H1 (cell line): ENCODE results near the gene FCHO1. TPM values are rescaled to one million over a fixed set of nuclear protein-coding genes. Genes with fewer than 3 reads are reported as not detected.

Source experiments
- CTCF ChIA-PET: fragments of 300-600 bp; sonication (Branson Sonifier 250); formaldehyde crosslinking; loops from one replicate; lab custom pipeline; 2021; ENCODE audit not compliant: partially characterized antibody; lab: Charles Lee
- POLR2A ChIA-PET: fragments of 300-600 bp; sonication (Branson Sonifier 250); formaldehyde crosslinking; loops from one replicate; lab custom pipeline; 2021; ENCODE audit warnings: inconsistent platforms; ENCODE audit not compliant: partially characterized antibody; lab: Charles Lee
- DNase-seq, 2 experiments: peaks; one replicate each; pipeline versions ENCODE4 v3.0.0 to v3.0.0-alpha.2; 2010 to 2022; ENCODE audit warnings: low spot score in 2 of 2, low read depth in 1 of 2, mixed read lengths in 1 of 2
- FAIRE-seq: peaks from 2 replicates; lab custom pipeline; 2011; peaks lifted over from hg19 to GRCh38; lab: Jason Lieb, UNC
- H2AFZ ChIP-seq: 2 replicates; pipeline ENCODE4 v1.8.1; 2012; ENCODE audit warnings: low read length, inconsistent platforms
- H2AK5ac ChIP-seq: 2 replicates; pipeline ENCODE4 v1.6.1; 2013; ENCODE audit warnings: low read depth, low read length
- H2BK120ac ChIP-seq: replicated peaks from 2 replicates; pipeline ENCODE3; 2013; ENCODE audit warnings: low read depth, low read length, inconsistent platforms
- H2BK12ac ChIP-seq: 2 replicates; pipeline ENCODE4 v1.6.1; 2013; ENCODE audit warnings: low read depth, low read length
- H2BK15ac ChIP-seq: 2 replicates; pipeline ENCODE4 v1.6.1; 2013; ENCODE audit warnings: low read length
- H2BK20ac ChIP-seq: 2 replicates; pipeline ENCODE4 v1.6.1; 2013; ENCODE audit warnings: low read length
- H2BK5ac ChIP-seq: 2 replicates; pipeline ENCODE4 v1.6.1; 2013; ENCODE audit warnings: low read depth, low read length
- H3K14ac ChIP-seq: 2 replicates; pipeline ENCODE4 v1.6.1; 2013; ENCODE audit warnings: inconsistent platforms; ENCODE audit not compliant: insufficient read length
- H3K18ac ChIP-seq: 2 replicates; pipeline ENCODE4 v1.6.1; 2013; ENCODE audit warnings: low read length; ENCODE audit errors: extremely low read depth
- H3K23ac ChIP-seq: 2 replicates; pipeline ENCODE4 v1.6.1; 2013; ENCODE audit warnings: inconsistent platforms; ENCODE audit not compliant: insufficient read length
- H3K23me2 ChIP-seq: 2 replicates; pipeline ENCODE4 v1.6.1; 2013; ENCODE audit warnings: low read depth, low read length
- H3K27ac ChIP-seq: 2 replicates; pipeline ENCODE4 v1.6.1; 2011; ENCODE audit warnings: low read depth, low read length, inconsistent platforms
- H3K27me3 ChIP-seq, 4 experiments: replicated peaks in 1 of 4; 1 replicate in 1 of 4; 2 replicates in 3 of 4; pipeline versions ENCODE4 v1.6.1 to v1.8.1; 2011 to 2013; ENCODE audit warnings: low read length in 3 of 4, mild to moderate bottlenecking in 3 of 4, inconsistent platforms in 2 of 4, mixed read lengths in 2 of 4, moderate library complexity in 1 of 4; ENCODE audit not compliant: control insufficient read depth in 3 of 4, insufficient read depth in 3 of 4; ENCODE audit errors: extremely low read depth in 1 of 4
- H3K36me3 ChIP-seq, 4 experiments: 2 replicates each; pipeline versions ENCODE4 v1.6.1 to v1.8.1; 2011 to 2013; ENCODE audit warnings: mild to moderate bottlenecking in 4 of 4, low read length in 3 of 4, moderate library complexity in 2 of 4, control low read depth in 1 of 4, inconsistent platforms in 1 of 4; ENCODE audit not compliant: insufficient read depth in 4 of 4, control insufficient read depth in 2 of 4
- H3K4ac ChIP-seq: replicated peaks from 2 replicates; pipeline ENCODE3; 2013; ENCODE audit warnings: low read length, low read depth, mixed read lengths, inconsistent platforms; ENCODE audit not compliant: insufficient read length
- H3K4me1 ChIP-seq, 4 experiments: replicated peaks in 1 of 4; 1 replicate in 1 of 4; 2 replicates in 3 of 4; pipeline versions ENCODE4 v1.6.1 to v1.8.1; 2011 to 2013; ENCODE audit warnings: low read length in 3 of 4, inconsistent platforms in 2 of 4, mixed read lengths in 1 of 4; ENCODE audit not compliant: insufficient read depth in 4 of 4, control insufficient read depth in 3 of 4
- H3K4me2 ChIP-seq, 2 experiments: 2 replicates each; pipeline versions ENCODE4 v1.6.1 to v1.8.1; 2011 to 2013; ENCODE audit warnings: low read depth in 2 of 2, low read length in 2 of 2, control low read depth in 1 of 2, inconsistent platforms in 1 of 2, mild to moderate bottlenecking in 1 of 2; ENCODE audit not compliant: insufficient read depth in 1 of 2
- H3K4me3 ChIP-seq, 4 experiments: fragments of 200-600, 300-600 bp in 1 of 4; sonication (generic), shearing (Covaris generic), sonication (Bioruptor Twin) in 1 of 4; 2 replicates each; pipeline versions ENCODE4 v1.5.1 to v1.8.1; 2011 to 2016; ENCODE audit warnings: low read length in 4 of 4, low read depth in 3 of 4, control low read depth in 2 of 4, inconsistent platforms in 2 of 4, mild to moderate bottlenecking in 2 of 4, mixed read lengths in 1 of 4, moderate library complexity in 1 of 4; ENCODE audit not compliant: insufficient read depth in 2 of 4; ENCODE audit errors: extremely low read depth in 1 of 4
- H3K56ac ChIP-seq: replicated peaks from 2 replicates; pipeline ENCODE3; 2013; ENCODE audit warnings: low read depth, mild to moderate bottlenecking, mixed read lengths, low read length, inconsistent platforms; ENCODE audit not compliant: insufficient read length
- H3K79me1 ChIP-seq: 2 replicates; pipeline ENCODE4 v1.6.1; 2013; ENCODE audit warnings: low read depth, low read length, control low read depth
- H3K79me2 ChIP-seq, 2 experiments: 2 replicates each; pipeline versions ENCODE4 v1.6.1 to v1.8.1; 2012 to 2013; ENCODE audit warnings: low read length in 2 of 2, mild to moderate bottlenecking in 2 of 2, inconsistent platforms in 1 of 2; ENCODE audit not compliant: insufficient read depth in 2 of 2, control insufficient read depth in 1 of 2
- H3K9ac ChIP-seq, 4 experiments: replicated peaks in 1 of 4; 1 replicate in 1 of 4; 2 replicates in 3 of 4; pipeline versions ENCODE4 v1.6.1 to v1.8.1; 2011 to 2013; ENCODE audit warnings: low read depth in 3 of 4, low read length in 3 of 4, control low read depth in 2 of 4, mild to moderate bottlenecking in 2 of 4, moderate library complexity in 2 of 4, inconsistent platforms in 1 of 4; ENCODE audit errors: extremely low read depth in 1 of 4
- H3K9me3 ChIP-seq, 2 experiments: 2 replicates each; pipeline versions ENCODE4 v1.6.1 to v1.8.1; 2012 to 2013; ENCODE audit warnings: mild to moderate bottlenecking in 2 of 2, moderate library complexity in 2 of 2, control low read depth in 1 of 2, inconsistent platforms in 1 of 2, low read depth in 1 of 2, low read length in 1 of 2, mixed read lengths in 1 of 2; ENCODE audit not compliant: insufficient read depth in 2 of 2
- H4K20me1 ChIP-seq, 2 experiments: replicated peaks in 1 of 2; 2 replicates each; pipeline versions ENCODE3 to v1.8.1; 2011 to 2013; ENCODE audit warnings: inconsistent platforms in 2 of 2, low read length in 2 of 2, mild to moderate bottlenecking in 1 of 2; ENCODE audit not compliant: insufficient read depth in 2 of 2, control insufficient read depth in 1 of 2
- H4K5ac ChIP-seq: 2 replicates; pipeline ENCODE4 v1.6.1; 2013; ENCODE audit warnings: low read length, low read depth, mixed read lengths, inconsistent platforms; ENCODE audit not compliant: insufficient read length
- H4K8ac ChIP-seq: 2 replicates; pipeline ENCODE4 v1.8.0; 2013; ENCODE audit warnings: mild to moderate bottlenecking, moderate library complexity, low read length, inconsistent platforms; ENCODE audit not compliant: insufficient read depth; ENCODE audit errors: extremely low read depth
- H4K91ac ChIP-seq: replicated peaks from 2 replicates; pipeline ENCODE3; 2013; ENCODE audit warnings: low read length, mixed read lengths, inconsistent platforms; ENCODE audit not compliant: insufficient read length
- ATF3 ChIP-seq: IDR thresholded peaks from 2 replicates; pipeline ENCODE4 v1.6.1; 2011; ENCODE audit warnings: low read depth, mild to moderate bottlenecking, low read length; ENCODE audit not compliant: insufficient read depth
- CBX8 ChIP-seq: fragments of 300-800, 300-1000 bp; sonication (generic); IDR thresholded peaks from 2 replicates; pipeline ENCODE4 v1.7.1; 2016; ENCODE audit warnings: low read depth, low read length, borderline replicate concordance
- CHD2 ChIP-seq: IDR thresholded peaks from 2 replicates; pipeline ENCODE4 v1.6.1; 2012; ENCODE audit warnings: low read length, improper control_type of control experiment
- EGR1 ChIP-seq: IDR thresholded peaks from 2 replicates; pipeline ENCODE4 v1.6.1; 2011; ENCODE audit warnings: low read depth, low read length, borderline replicate concordance
- EZH2 ChIP-seq: fragments of 200-600 bp; sonication (generic); IDR thresholded peaks from 2 replicates; pipeline ENCODE4 v1.7.1; 2012; ENCODE audit warnings: low read depth, mild to moderate bottlenecking, moderate library complexity, low read length, inconsistent platforms; ENCODE audit not compliant: severe bottlenecking
- MAFK ChIP-seq: IDR thresholded peaks from 2 replicates; pipeline ENCODE4 v1.6.1; 2012; ENCODE audit warnings: low read depth, mild to moderate bottlenecking, improper control_type of control experiment, low read length
- PHF8 ChIP-seq: fragments of 200-600 bp; sonication (generic); conservative IDR thresholded peaks from 2 replicates; pipeline ENCODE4 v1.7.1; 2012; ENCODE audit warnings: low read depth, mild to moderate bottlenecking, inconsistent platforms, low read length, moderate library complexity
- RAD21 ChIP-seq, 2 experiments: IDR thresholded peaks in 1 of 2; conservative IDR thresholded peaks in 1 of 2; 2 replicates each; pipeline ENCODE4 v1.6.1; 2011; ENCODE audit warnings: low read depth in 2 of 2, low read length in 2 of 2, improper control_type of control experiment in 1 of 2, inconsistent platforms in 1 of 2, mild to moderate bottlenecking in 1 of 2, moderate library complexity in 1 of 2
- RBBP5 ChIP-seq: IDR thresholded peaks from 2 replicates; pipeline ENCODE4 v1.7.1; 2012; ENCODE audit warnings: low read depth, mild to moderate bottlenecking, inconsistent platforms, low read length, moderate library complexity, borderline replicate concordance
- RXRA ChIP-seq: IDR thresholded peaks from 2 replicates; pipeline ENCODE4 v1.6.1; 2011; ENCODE audit warnings: low read depth, mild to moderate bottlenecking, low read length, moderate library complexity; ENCODE audit not compliant: insufficient read depth
- SIX5 ChIP-seq: IDR thresholded peaks from 2 replicates; pipeline ENCODE4 v1.6.1; 2011; ENCODE audit warnings: mild to moderate bottlenecking, low read depth, low read length
- WGBS, 2 experiments: shearing (Covaris generic) in 1 of 2; methylation state at CpG; one replicate each; pipeline versions ENCODE4 v1.1.6 to v1.1.7; 2013 to 2015; ENCODE audit warnings: low lambda C conversion rate in 2 of 2, mixed read lengths in 2 of 2, inconsistent platforms in 1 of 2, low coverage in 1 of 2, missing lambda C conversion rate in 1 of 2; ENCODE audit not compliant: insufficient replicate concordance in 2 of 2, insufficient coverage in 1 of 2, insufficient read length in 1 of 2; ENCODE audit errors: extremely low coverage in 1 of 2, missing lambda C conversion rate in 1 of 2; 5-methylcytosine and 5-hydroxymethylcytosine counted together
- polyA plus RNA-seq, 7 experiments: library from polyadenylated mRNA; depleted of rRNA in 3 of 7; stranded (reverse) in 5 of 7; unstranded in 2 of 7; fragments of >200 nt in 5 of 7; fragments of 200-250 nt in 2 of 7; gene quantifications; 1 replicate in 5 of 7; 2 replicates in 1 of 7; 4 replicates in 1 of 7; pipeline versions ENCODE4 v1.2.1 to v1.2.3, GENCODE V29; 2011 to 2013; ENCODE audit warnings: missing spikeins in 2 of 7, mixed read lengths in 2 of 7
- total RNA-seq: library from RNA; stranded (reverse); fragmentation: NEBNext Ultra II Directional; extraction: Animal tissue kit (Norgen Biotek cat#: 25700); gene quantifications from 2 replicates; pipeline ENCODE4 v1.2.1, GENCODE V29; 2021

FCHO1 gene
- total and polyA plus RNA-seq, 2 of the 8 experiments (the other 6 are each of a cell fraction or from before 2014, with no cell fraction given): 13.0 to 25.9 TPM

GRCh38 chr19:17734146-17734545, 17.1 kb upstream of the FCHO1 start:
- Histone ChIP-seq H4K5ac (no peak overlapping the region), H3K23ac (no peak overlapping the region), H3K18ac (no peak overlapping the region), H3K27me3 (no peaks in the 10 kb centered on the region), H4K91ac (no peak overlapping the region), H3K4ac (no peak overlapping the region), H2BK12ac (no peak overlapping the region), H4K20me1 (peaks cover 16 to 20% of the 10 kb centered on the region in 2 experiments), H3K56ac (no peak overlapping the region), H2BK15ac (no peak overlapping the region), H3K27ac (no peak overlapping the region), H2AFZ (no peak overlapping the region), H3K23me2 (no peaks in the 10 kb centered on the region), H3K4me1 (peaks cover 0 to 2% (median under 1%) of the 10 kb centered on the region in 4 experiments; a peak in 4 of 7 replicates), H2AK5ac (no peak overlapping the region), H4K8ac (no peak overlapping the region), H3K79me1 (peaks cover 6% of the 10 kb centered on the region; the same call in 1 of the 2 replicates), H3K79me2 (peaks cover 0 to 33% of the 10 kb centered on the region in 2 experiments; a peak in 2 of 4 replicates), H2BK120ac (no peak overlapping the region), H3K36me3 (peaks cover 13 to 44% (median 33%) of the 10 kb centered on the region in 4 experiments), H2BK5ac (no peak overlapping the region), H2BK20ac (no peak overlapping the region), H3K9me3 (no peaks in the 10 kb centered on the region), H3K14ac (no peak overlapping the region), H3K4me3 (no peak overlapping the region), H3K9ac (no peak overlapping the region), H3K4me2 (no peak overlapping the region)
- FAIRE-seq: no peak
- CTCF ChIA-PET: interaction anchor here (0.8 to 11.4 kb wide), 4 partner anchors 9 to 122 kb away, joined by 3 to 78 read pairs (median 6); no protein-coding TSS in a partner anchor
- TF ChIP-seq SIX5 (no peak), ATF3 (no peak), EZH2 (no peak), PHF8 (no peak), RXRA (no peak), EGR1 (no peak), RBBP5 (no peak), CBX8 (no peak), MAFK (no peak), RAD21 (IDR thresholded peaks at IDR 0.05 in 1 of 2, conservative IDR thresholded peaks at IDR 0.05 in 1 of 2; ENCODE audit: low read depth in 2 of 2, low read length in 2 of 2) (no peak), CHD2 (no peak)
- DNase-seq: no peak
- 90% methylated on average over 8 of the region's 16 CpGs; no CpG with 5 or more reads in 1 of the 2 experiments for WGBS, 2 experiments
- POLR2A ChIA-PET: interaction anchor here (1.0 to 1.8 kb wide), 3 partner anchors 15 to 125 kb away, joined by 3 to 6 read pairs (median 3); partner anchors contain the start of genes MAP1S and RPL18A
